Epithelial cell of esophagus (primary cell): ENCODE measurements around the gene RPL10.

Experiments
- DNase-seq: peaks from one replicate; pipeline ENCODE4 v3.0.0; 2010; ENCODE audit warnings: low read depth
- H3K4me3 ChIP-seq: 2 replicates; pipeline ENCODE4 v1.5.1; 2011; ENCODE audit warnings: mild to moderate bottlenecking, low read length, control low read depth
- TF ChIP-seq, protein P1 (sequence below): IDR thresholded peaks from 2 replicates; pipeline ENCODE4 v1.5.1; 2011; ENCODE audit warnings: low read depth, mild to moderate bottlenecking, low read length, control low read depth, inconsistent platforms; ENCODE audit not compliant: insufficient read depth; ENCODE audit errors: missing control alignments

RPL10 gene

DNA sequence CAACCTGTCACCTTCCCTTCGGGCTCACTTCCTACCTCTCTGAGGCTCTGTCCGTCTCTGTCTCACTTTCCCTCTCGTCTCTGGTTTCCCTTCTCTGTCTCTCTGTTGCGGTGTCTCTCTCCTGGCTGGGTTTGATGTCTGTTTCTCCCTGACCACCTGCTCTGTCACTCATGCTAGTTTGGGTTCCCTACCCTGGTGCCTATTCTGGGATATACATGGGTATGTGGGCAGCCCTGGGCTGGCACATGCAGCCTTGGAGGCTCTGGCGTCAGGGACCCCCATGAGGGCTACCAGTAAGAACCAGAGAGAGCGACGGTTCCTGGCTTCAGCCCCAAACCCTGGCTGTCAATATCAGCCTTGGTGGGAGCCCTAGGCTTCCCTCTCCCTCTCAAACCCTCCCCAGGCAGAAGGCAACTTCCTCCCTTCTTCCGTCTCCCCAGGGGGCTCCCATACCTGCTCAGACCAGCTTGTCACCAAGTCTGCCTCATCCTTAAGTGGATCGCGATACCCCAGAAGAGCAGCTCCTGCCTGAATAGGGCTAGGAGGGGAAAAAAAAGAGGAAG lies 10.6 kb downstream of the RPL10 start:
- H3K4me3 ChIP-seq = peak overlapping the region; percentile 44
- TF ChIP-seq, protein P1, sequence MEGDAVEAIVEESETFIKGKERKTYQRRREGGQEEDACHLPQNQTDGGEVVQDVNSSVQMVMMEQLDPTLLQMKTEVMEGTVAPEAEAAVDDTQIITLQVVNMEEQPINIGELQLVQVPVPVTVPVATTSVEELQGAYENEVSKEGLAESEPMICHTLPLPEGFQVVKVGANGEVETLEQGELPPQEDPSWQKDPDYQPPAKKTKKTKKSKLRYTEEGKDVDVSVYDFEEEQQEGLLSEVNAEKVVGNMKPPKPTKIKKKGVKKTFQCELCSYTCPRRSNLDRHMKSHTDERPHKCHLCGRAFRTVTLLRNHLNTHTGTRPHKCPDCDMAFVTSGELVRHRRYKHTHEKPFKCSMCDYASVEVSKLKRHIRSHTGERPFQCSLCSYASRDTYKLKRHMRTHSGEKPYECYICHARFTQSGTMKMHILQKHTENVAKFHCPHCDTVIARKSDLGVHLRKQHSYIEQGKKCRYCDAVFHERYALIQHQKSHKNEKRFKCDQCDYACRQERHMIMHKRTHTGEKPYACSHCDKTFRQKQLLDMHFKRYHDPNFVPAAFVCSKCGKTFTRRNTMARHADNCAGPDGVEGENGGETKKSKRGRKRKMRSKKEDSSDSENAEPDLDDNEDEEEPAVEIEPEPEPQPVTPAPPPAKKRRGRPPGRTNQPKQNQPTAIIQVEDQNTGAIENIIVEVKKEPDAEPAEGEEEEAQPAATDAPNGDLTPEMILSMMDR = no peak
- no peak for DNase-seq

DNA sequence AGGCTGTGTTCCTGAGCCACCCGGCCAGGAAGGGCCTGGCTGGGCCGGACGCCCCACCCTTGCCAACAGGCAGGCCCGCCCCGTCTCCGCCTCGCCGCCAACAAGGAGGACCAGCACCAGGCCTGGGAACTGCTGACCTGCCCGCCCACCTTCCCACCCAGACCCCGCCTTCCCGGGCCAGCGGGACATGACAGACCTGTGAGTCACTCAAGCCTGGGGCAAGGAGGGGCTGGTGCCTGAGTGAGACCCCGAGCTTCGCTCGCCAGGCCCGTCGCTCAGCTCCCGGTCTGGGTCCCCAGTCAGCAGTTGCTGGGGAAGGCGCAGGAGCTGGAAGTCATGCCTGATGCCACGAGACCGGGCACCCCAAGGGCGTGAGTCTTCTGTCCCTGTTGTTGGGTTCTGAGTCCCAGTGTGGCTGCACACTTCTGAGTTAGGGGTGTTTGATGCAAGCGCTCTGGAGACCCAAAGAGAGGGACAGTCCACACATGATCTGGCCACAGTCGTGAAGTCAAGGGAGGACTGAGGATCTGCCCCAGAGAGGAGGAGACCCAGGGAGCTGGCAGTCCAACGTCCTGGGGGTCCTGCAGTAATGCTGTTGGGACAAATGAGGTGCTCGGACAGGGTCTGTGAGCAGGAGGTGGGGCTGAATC lies 11.2 kb downstream of the RPL10 start, which contains the start of gene DNASE1L1:
Gene DNASE1L1 (minus strand): TSS at position 33 of the 650 bp plus-strand sequence. CDS start 3,686 bp downstream, outside the sequence.
- DNase-seq = peak; percentile 74
- TF ChIP-seq, protein P1 = no peak
- peak within 1 kb of the TSS; percentile 44 for H3K4me3 ChIP-seq

GRCh38 chrX:154411981-154412340 lies 13.8 kb downstream of the RPL10 start:
- peak; percentile 46 for DNase-seq

DNA sequence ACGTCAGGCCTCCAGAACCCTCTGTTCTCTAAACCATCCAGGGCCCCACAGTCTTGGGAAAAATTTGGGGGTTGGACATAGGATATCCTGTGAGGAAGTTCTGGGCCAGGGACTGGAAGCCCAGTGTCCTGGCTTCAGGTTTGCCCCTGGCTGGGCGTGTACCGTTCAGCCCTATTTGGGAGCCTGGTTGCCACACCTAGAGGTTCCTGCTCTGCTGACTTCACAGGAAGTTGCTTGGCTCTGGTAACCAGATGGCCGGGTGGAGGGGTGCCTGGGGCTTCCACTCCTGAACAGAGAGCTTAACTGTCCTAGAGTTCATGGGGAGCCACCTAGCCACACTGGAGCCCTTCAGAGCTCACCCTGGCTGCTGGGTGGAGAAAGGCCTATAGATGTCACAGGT lies 14.3 kb downstream of the RPL10 start:
- TF ChIP-seq, protein P1 = no peak
- DNase-seq = peak; percentile 20
- peak overlapping the region; percentile 51 for H3K4me3 ChIP-seq

More at GRCh38 chrX:154411981-154412340, 13.8 kb downstream of the RPL10 start:
- peak overlapping the region; percentile 51 for H3K4me3 ChIP-seq
- TF ChIP-seq, protein P1 = no peak

- TF ChIP-seq, protein P1 = no peak
- DNase-seq = no peak
- H3K4me3 ChIP-seq = no peak overlapping the region
Observed at GRCh38 chrX:154413142-154413541, 15.0 kb downstream of the RPL10 start.

- no peak overlapping the region for H3K4me3 ChIP-seq
- TF ChIP-seq, protein P1 = no peak
- no peak for DNase-seq
Observed at GRCh38 chrX:154417157-154417556, 19.0 kb downstream of the RPL10 start.

DNA sequence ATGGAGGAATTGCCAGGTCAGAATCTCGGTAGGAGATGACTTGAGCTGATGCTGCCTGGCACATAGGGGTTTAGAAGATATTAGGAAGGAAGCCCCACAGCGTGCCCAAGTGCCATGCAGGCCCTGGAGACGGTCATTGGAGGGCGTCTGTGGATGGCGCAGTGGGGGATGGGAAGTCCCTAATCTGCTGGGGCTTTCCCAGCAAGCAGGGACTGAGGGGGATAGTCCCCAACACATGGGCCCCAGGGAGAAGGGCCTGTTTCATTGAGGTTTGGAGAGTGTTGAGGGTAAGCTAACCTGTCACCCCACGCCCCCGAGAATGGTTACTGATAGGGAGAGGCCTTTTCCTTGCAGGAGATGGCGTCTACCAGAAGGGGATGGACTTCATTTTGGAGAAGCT lies 21.0 kb downstream of the RPL10 start:
- H3K4me3 ChIP-seq = no peak overlapping the region
- TF ChIP-seq, protein P1 = no peak
- DNase-seq = no peak
